GM12801 (cell line): ENCODE measurements around the gene FAM50A.

Experiments
- TF ChIP-seq, protein P1 (sequence below): IDR thresholded peaks from one replicate; pipeline ENCODE4 v1.5.1; 2011; ENCODE audit warnings: control low read depth; ENCODE audit not compliant: insufficient read length; ENCODE audit errors: extremely low read depth

Gene FAM50A

DNA sequence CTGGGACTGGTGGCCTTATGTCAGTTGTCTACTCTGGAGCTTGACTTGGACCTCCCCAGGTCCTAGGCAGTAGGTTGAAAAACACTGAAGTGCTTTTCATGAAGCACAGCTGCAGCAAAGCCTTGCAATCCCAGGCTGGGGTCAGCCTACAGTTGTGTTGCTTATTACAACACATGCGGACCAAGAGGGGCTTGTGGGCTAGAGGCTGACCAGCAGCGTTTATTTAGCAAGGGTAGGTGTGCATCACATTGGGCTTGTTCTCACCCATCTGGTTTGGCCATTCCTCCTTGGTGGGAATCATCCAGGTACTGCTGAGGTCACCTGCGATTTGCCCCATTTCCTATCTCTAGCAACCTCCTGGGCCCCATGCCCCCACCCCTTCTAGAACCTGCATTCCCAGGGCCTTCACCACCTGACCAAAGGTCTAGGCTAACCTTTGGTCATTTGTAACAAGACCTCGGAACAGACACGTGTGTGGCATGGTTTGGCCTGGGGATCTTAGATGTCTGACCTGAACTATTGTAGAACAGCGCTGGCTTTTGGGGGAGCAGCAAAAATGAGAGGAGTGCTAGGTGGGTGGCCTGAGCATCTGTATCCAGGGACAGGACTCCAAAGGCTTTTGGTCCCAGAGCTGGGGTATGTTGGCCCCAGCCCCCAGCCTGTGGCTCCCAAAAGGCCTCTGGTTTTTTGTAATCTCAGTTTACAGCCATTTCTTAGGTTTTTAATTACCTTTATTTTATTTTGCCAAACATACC is 42.7 kb upstream of the FAM50A start:
- TF ChIP-seq, protein P1, sequence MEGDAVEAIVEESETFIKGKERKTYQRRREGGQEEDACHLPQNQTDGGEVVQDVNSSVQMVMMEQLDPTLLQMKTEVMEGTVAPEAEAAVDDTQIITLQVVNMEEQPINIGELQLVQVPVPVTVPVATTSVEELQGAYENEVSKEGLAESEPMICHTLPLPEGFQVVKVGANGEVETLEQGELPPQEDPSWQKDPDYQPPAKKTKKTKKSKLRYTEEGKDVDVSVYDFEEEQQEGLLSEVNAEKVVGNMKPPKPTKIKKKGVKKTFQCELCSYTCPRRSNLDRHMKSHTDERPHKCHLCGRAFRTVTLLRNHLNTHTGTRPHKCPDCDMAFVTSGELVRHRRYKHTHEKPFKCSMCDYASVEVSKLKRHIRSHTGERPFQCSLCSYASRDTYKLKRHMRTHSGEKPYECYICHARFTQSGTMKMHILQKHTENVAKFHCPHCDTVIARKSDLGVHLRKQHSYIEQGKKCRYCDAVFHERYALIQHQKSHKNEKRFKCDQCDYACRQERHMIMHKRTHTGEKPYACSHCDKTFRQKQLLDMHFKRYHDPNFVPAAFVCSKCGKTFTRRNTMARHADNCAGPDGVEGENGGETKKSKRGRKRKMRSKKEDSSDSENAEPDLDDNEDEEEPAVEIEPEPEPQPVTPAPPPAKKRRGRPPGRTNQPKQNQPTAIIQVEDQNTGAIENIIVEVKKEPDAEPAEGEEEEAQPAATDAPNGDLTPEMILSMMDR: no peak

DNA sequence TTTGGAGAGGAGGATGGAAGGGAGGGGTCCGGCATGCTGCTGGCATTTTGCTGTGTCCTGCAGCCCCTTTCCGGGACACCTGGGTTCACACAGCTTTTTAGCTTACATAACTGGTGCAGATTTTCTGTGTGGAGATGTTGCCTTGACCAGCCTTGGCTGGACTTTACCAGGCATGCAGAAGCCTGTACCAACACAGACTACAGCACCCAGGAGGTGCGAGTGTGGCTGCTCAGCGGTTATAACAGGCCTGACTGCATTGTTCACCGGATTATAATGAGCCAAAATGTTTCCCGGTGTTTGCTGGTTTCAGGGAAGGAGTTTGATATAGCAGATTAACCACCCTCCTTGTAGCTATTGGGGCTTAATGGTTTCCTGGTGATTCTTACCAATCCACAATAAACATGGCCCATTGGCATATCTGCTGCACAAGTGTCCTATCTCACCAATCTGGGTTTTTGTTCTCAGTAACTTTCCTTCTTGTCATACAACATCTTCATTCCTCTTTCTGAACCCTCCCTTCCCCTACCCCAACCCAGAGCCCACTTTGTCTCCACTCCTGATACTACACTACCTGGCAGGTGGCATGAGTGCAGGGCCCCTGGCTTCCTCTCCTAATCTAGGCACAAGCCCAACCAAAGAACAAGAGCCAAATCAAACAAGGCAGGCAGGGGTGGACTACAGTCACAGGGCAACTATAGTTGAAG is 41.9 kb upstream of the FAM50A start:
- TF ChIP-seq, protein P1: no peak

DNA sequence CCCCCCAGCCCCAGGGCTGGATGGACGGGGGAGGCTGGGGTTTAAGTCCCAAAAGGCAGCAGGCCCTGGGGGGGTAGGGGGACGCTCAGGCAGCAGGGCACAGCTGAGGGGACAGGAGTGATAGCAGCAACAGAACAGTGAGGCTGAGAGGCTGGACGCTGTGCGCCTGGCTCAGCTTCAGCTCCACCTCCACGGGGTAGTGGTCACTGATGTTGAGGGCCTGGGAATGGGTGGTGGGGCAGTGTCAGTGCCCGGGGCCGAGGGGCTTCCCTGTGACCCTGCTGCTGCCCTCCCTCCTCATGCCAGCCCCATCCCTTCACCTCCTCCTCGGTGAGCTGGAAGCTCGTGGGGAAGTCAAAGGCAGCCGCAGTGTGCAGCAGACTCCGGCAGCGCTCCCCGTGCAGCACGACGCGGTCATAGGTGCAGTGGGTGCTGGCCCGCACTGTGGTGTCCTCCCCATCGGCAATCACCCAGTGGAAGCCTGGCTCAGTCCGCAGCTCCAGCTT is 41.3 kb upstream of the FAM50A start:
- TF ChIP-seq, protein P1: no peak

DNA sequence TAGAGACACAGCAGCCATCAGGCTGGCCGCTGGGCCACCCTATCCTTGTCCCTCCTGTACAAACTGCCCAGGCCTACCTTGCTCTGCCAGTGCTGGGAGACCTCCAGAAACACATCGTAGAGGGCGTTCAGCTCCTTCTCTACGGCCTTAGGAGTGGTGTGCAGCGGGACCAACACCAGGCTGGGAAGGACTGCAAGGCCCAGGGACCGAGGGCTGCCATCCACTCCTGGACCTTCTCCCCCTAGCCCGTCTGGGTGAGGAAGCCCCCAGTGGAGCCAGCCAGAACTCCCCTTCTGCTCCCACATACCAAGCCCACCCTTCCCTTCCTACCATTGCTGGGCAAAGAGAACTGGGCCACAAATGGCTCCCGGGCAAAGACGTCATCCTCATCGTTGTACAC is 40.7 kb upstream of the FAM50A start:
- TF ChIP-seq, protein P1: no peak

DNA sequence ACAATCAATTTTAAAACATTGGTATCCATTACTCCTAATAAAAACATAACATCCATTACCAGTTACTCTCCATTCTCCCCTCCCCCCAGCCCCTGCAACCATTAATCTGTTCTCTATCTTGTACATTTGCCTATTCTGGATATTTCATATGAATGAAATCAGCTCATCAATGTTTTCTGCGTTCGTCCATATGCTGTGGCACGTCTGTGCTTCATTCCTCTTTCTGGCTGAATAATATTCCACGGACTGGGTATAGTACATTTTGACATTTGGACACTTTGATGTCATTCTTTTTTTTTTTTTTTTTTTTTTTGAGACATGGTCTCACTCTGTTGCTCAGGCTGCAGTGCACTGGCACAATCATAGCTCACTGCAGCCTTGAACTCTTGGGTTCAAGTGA is 40.1 kb upstream of the FAM50A start:
- TF ChIP-seq, protein P1: no peak

DNA sequence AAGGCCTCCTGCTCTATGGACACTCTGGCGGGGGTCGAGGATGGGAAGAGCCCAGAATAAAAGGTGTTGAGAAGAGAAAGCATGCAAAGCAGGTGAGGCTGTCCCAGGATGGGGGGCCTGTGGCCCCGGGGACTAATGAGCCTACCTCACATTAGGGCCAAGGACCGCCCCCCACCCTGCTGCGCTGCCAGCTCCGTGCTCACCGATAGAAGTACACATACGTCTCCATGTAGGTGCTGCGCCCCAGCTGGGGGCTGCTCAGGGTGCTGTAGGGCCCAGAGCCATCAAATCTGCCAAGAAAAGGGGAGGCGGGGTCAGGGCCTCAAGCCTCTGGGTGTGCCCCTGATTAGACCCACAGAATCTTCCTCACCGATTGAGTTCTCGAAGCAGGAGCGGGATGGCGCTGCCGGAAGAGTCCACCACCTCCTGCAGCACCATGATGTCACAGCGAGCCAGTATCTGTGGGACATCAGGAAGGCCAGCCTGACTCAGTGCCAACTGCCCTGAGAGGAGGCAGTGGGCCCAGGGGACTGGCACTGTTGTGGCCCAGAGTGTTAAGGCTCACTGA is 39.2 kb upstream of the FAM50A start:
- TF ChIP-seq, protein P1: no peak

DNA sequence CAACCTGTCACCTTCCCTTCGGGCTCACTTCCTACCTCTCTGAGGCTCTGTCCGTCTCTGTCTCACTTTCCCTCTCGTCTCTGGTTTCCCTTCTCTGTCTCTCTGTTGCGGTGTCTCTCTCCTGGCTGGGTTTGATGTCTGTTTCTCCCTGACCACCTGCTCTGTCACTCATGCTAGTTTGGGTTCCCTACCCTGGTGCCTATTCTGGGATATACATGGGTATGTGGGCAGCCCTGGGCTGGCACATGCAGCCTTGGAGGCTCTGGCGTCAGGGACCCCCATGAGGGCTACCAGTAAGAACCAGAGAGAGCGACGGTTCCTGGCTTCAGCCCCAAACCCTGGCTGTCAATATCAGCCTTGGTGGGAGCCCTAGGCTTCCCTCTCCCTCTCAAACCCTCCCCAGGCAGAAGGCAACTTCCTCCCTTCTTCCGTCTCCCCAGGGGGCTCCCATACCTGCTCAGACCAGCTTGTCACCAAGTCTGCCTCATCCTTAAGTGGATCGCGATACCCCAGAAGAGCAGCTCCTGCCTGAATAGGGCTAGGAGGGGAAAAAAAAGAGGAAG is 35.2 kb upstream of the FAM50A start:
- TF ChIP-seq, protein P1: no peak
